Retinal pigment epithelial cell (primary cell): ENCODE results near the gene ACSF3.
A peak's percentile ranks its signal among the peaks of the same experiment; 100 is the strongest.

Experiments used
- DNase-seq: peaks from one replicate; pipeline ENCODE4 v3.0.0-alpha.2; 2010; ENCODE audit warnings: low read depth
- H3K4me3 ChIP-seq: 2 replicates; pipeline ENCODE4 v1.5.1; 2011; ENCODE audit warnings: mild to moderate bottlenecking, low read length, control low read depth, moderate library complexity
- CTCF ChIP-seq: conservative IDR thresholded peaks from 2 replicates; pipeline ENCODE4 v1.5.1; 2011; ENCODE audit warnings: low read depth, low read length, control low read depth, inconsistent platforms

ACSF3 gene

GRCh38 chr16:89170346-89171215, 76.9 kb downstream of the ACSF3 start:
- DNase-seq = no peak
- peak overlapping the region; percentile 36 for H3K4me3 ChIP-seq
- no peak for TF ChIP-seq CTCF

- no peak for TF ChIP-seq CTCF
- peak within 1 kb of the TSS; percentile 36 for H3K4me3 ChIP-seq
- DNase-seq = peak; percentile 63
These were observed 77.8 kb downstream of the ACSF3 start, which contains the start of gene CDH15 for GRCh38 chr16:89171216-89172170. Gene CDH15 (plus strand): TSS chr16:89171748. CDS start chr16:89171832, 84 bp downstream.

- H3K4me3 ChIP-seq = no peak overlapping the region
- no peak for TF ChIP-seq CTCF
These were observed 78.5 kb downstream of the ACSF3 start for GRCh38 chr16:89172171-89172527.

GRCh38 chr16:89172528-89173173, 79.0 kb downstream of the ACSF3 start:
- no peak for TF ChIP-seq CTCF

More at GRCh38 chr16:89172171-89172527, 78.5 kb downstream of the ACSF3 start:
- DNase-seq = no peak

GRCh38 chr16:89173174-89173921, 79.7 kb downstream of the ACSF3 start:
- H3K4me3 ChIP-seq = no peak overlapping the region
- TF ChIP-seq CTCF = no peak
- DNase-seq = no peak

More at GRCh38 chr16:89172528-89173173, 79.0 kb downstream of the ACSF3 start:
- H3K4me3 ChIP-seq = no peak overlapping the region
- DNase-seq = no peak
